Activated CD8-positive, alpha-beta T cell treated with anti-CD3 and anti-CD28 coated beads for 36 hours (primary cell): ENCODE data around the gene ERLEC1. TPM values are rescaled to one million over a fixed set of nuclear protein-coding genes. Genes with fewer than 3 reads are reported as not detected.
A peak's percentile ranks its signal among the peaks of the same experiment; 100 is the strongest.

Source experiments
- ATAC-seq: fragments of 200-7000 bp; cut with Tn5 transposase; one replicate; pipeline ENCODE4 v1.10.0; 2021; ENCODE audit warnings: mild to moderate bottlenecking, moderate library complexity
- CTCF ChIA-PET: fragments of 350-600 bp; sonication (Branson Sonifier 250); formaldehyde crosslinking; loops from one replicate; lab custom pipeline; 2021; ENCODE audit warnings: antibody characterized with exemption; lab: Charles Lee
- POLR2A ChIA-PET: fragments of 350-600 bp; sonication (Branson Sonifier 250); formaldehyde crosslinking; loops from one replicate; lab custom pipeline; 2021; ENCODE audit warnings: antibody characterized with exemption; lab: Charles Lee
- DNase-seq: peaks from one replicate; pipeline ENCODE4 v3.0.0-alpha.2; 2020
- H3K27ac Mint-ChIP-seq: one replicate; pipeline ENCODE4 v1.8.0; 2021; ENCODE audit warnings: mild to moderate bottlenecking, mixed read lengths
- H3K27me3 Mint-ChIP-seq: one replicate; pipeline ENCODE4 v1.8.0; 2021; ENCODE audit warnings: mixed read lengths
- H3K36me3 Mint-ChIP-seq: one replicate; pipeline ENCODE4 v1.8.0; 2021; ENCODE audit warnings: low read depth, mixed read lengths
- H3K4me1 Mint-ChIP-seq: one replicate; pipeline ENCODE4 v1.8.0; 2021; ENCODE audit warnings: low read depth, mixed read lengths
- H3K4me3 Mint-ChIP-seq: one replicate; pipeline ENCODE4 v1.8.0; 2021; ENCODE audit warnings: mild to moderate bottlenecking, moderate library complexity, mixed read lengths
- H3K9me3 Mint-ChIP-seq: one replicate; pipeline ENCODE4 v1.8.0; 2021; ENCODE audit warnings: mixed read lengths
- CTCF ChIP-seq: fragments of 200-600 bp; IDR thresholded peaks from one replicate; pipeline ENCODE4 v1.8.0; 2022; ENCODE audit warnings: antibody characterized with exemption, mild to moderate bottlenecking
- intact Hi-C: fragments of 100-400 bp; cut with micrococcal nuclease; formaldehyde crosslinking; loops from one replicate; pipeline ENCODE4 v1.10.0; 2022
- total RNA-seq, 2 experiments: library from RNA; stranded (reverse); gene quantifications; one replicate each; pipeline ENCODE4 v1.2.3, GENCODE V29; 2021

ERLEC1 gene
- total RNA-seq, 2 experiments from 2014 or later = 15.6 to 19.2 TPM

- H3K27me3 Mint-ChIP-seq = no peaks in the 10 kb centered on the region
- ChIA-PET POLR2A (interaction anchor here (0.6 to 4.2 kb wide), 14 partner anchors 10 to 271 kb away, joined by 3 to 59 read pairs (median 4); partner anchors contain the start of genes ASB3 and ERLEC1), CTCF (interaction anchor here (1.1 to 2.7 kb wide), 8 partner anchors 10 to 135 kb away, joined by 3 to 16 read pairs (median 5); partner anchors contain the start of genes ASB3 and ERLEC1)
- peaks cover 37% of the 10 kb centered on the region for H3K36me3 Mint-ChIP-seq
- peak within 1 kb of the TSS; percentile 96 for H3K4me3 Mint-ChIP-seq
- ATAC-seq (peak; percentile 95), DNase-seq (peak; percentile 94)
- peak within 1 kb of the TSS; percentile 97 for H3K27ac Mint-ChIP-seq
- H3K4me1 Mint-ChIP-seq = peaks cover 31% of the 10 kb centered on the region
- intact Hi-C loops = loop anchor here (1.0 kb wide), 1 partner anchor 20 kb away; the partner anchor contains the start of gene ERLEC1
- peak; percentile 26 for TF ChIP-seq CTCF
- H3K9me3 Mint-ChIP-seq = no peaks in the 10 kb centered on the region
Observed at GRCh38 chr2:53767405-53768241, 19.2 kb upstream of the ERLEC1 start, which contains the start of gene CHAC2. TSS of gene CHAC2 (plus strand) at chr2:53767804. CDS start at chr2:53767887, 83 bp downstream.

- peak; percentile 60 for ATAC-seq
- no peak for DNase-seq
- Mint-ChIP-seq H3K27ac (peak overlapping the region; percentile 97), H3K9me3 (no peaks in the 10 kb centered on the region), H3K4me3 (peak overlapping the region; percentile 96), H3K27me3 (no peaks in the 10 kb centered on the region), H3K36me3 (peaks cover 39% of the 10 kb centered on the region), H3K4me1 (peaks cover 33% of the 10 kb centered on the region)
- ChIA-PET CTCF (interaction anchor here (1.1 to 2.7 kb wide), 7 partner anchors 9 to 26 kb away, joined by 4 to 16 read pairs (median 5); partner anchors contain the start of genes ASB3 and ERLEC1), POLR2A (interaction anchor here (0.6 to 4.2 kb wide), 12 partner anchors 9 to 271 kb away, joined by 3 to 59 read pairs (median 4); partner anchors contain the start of genes ASB3 and ERLEC1)
- TF ChIP-seq CTCF = no peak
- intact Hi-C loops = loop anchor here (1.0 kb wide), 1 partner anchor 19 kb away; the partner anchor contains the start of gene ERLEC1
Observed at GRCh38 chr2:53768242-53768542, 18.7 kb upstream of the ERLEC1 start.

- DNase-seq (no peak), ATAC-seq (no peak)
- Mint-ChIP-seq H3K27ac (peak overlapping the region; percentile 97), H3K4me3 (peak overlapping the region; percentile 96), H3K9me3 (no peaks in the 10 kb centered on the region), H3K27me3 (no peaks in the 10 kb centered on the region), H3K36me3 (peaks cover 39% of the 10 kb centered on the region), H3K4me1 (peaks cover 38% of the 10 kb centered on the region)
- intact Hi-C loops = no loop called here
- CTCF ChIA-PET = interaction anchor here (1.2 to 1.8 kb wide), 2 partner anchors 11 to 14 kb away, joined by 5 to 6 read pairs; no protein-coding TSS in a partner anchor
- TF ChIP-seq CTCF = no peak
- POLR2A ChIA-PET = interaction anchor here (0.7 to 4.2 kb wide), 3 partner anchors 11 to 17 kb away, joined by 4 to 59 read pairs (median 4); partner anchors contain the start of genes ASB3 and ERLEC1
Observed at GRCh38 chr2:53769318-53769945, 17.4 kb upstream of the ERLEC1 start.

GRCh38 chr2:53770264-53770663 is 16.6 kb upstream of the ERLEC1 start:
- no peak for DNase-seq
- ChIA-PET POLR2A (interaction anchor here (1.4 to 4.2 kb wide), 2 partner anchors 10 to 16 kb away, joined by 4 to 59 read pairs; partner anchors contain the start of genes ASB3 and ERLEC1), CTCF (no interaction called here)
- H3K27me3 Mint-ChIP-seq = no peaks in the 10 kb centered on the region
- no peaks in the 10 kb centered on the region for H3K9me3 Mint-ChIP-seq
- peaks cover 38% of the 10 kb centered on the region for H3K4me1 Mint-ChIP-seq
- no peak for TF ChIP-seq CTCF
- peaks cover 39% of the 10 kb centered on the region for H3K36me3 Mint-ChIP-seq
- intact Hi-C loops = no loop called here
- peak overlapping the region; percentile 34 for H3K27ac Mint-ChIP-seq
- ATAC-seq = no peak
- peak overlapping the region; percentile 96 for H3K4me3 Mint-ChIP-seq
